ENCODE measurements around the gene TEN1.
A peak's percentile ranks its signal among the peaks of the same experiment; 100 is the strongest.

The TEN1 gene

DNA sequence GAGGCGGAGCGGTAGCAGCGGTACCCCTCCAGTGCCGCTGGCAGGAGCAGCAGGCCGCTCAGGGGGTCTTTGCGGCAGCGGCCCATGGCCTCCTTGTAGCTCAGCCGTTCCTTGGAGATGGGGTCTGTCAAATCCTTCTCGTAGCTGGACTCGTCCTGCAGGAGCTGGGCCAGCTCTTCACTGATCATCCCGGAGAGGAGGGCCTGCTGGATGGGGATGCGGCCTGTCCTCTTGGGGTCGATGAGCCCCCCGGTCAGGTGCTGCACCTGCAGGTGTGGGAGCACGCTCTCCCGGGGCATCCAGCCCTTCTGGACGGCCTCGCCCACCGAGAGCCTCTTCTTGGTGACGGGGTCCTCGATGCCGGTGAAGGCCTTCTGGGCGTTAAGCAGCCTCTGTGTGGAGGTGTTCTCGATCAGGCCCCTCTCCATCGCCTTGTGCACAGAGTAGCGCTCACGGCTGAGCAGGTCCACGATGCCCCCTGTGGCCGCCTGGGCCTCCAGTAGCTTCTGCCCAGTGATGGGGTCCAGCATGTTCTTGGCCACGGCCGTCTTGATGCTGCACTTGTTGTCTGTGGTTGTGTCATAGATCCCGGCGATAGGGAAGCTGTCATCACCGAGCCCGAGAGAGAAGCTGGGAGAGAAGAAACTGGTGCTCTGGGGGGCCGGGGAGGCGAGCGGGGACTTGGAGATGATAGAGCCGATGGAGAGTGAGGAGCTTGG, 28.2 kb downstream of the TEN1 start:
- no peaks in the 10 kb centered on the region for H3K9me3 Mint-ChIP-seq
- H3K4me1 Mint-ChIP-seq (ENCODE audit: low read depth): peaks cover 8% of the 10 kb centered on the region
- DNase-seq (ENCODE audit: low spot score): no peak
- no peak overlapping the region for H3K4me3 Mint-ChIP-seq
- no peak overlapping the region for H3K27ac Mint-ChIP-seq
- no peaks in the 10 kb centered on the region for H3K27me3 Mint-ChIP-seq (ENCODE audit: low read depth)
- H3K36me3 Mint-ChIP-seq (ENCODE audit: low read depth): peaks cover 11% of the 10 kb centered on the region

- no peak overlapping the region for H3K27ac Mint-ChIP-seq
- peaks cover 11% of the 10 kb centered on the region for H3K36me3 Mint-ChIP-seq (ENCODE audit: low read depth)
- H3K9me3 Mint-ChIP-seq: no peaks in the 10 kb centered on the region
- DNase-seq (ENCODE audit: low spot score): no peak
- H3K27me3 Mint-ChIP-seq (ENCODE audit: low read depth): no peaks in the 10 kb centered on the region
- H3K4me1 Mint-ChIP-seq (ENCODE audit: low read depth): peaks cover 8% of the 10 kb centered on the region
- no peak overlapping the region for H3K4me3 Mint-ChIP-seq
Measured at GRCh38 chr17:76007850-76008165, 28.8 kb downstream of the TEN1 start.

- H3K27ac Mint-ChIP-seq: no peak overlapping the region
- no peaks in the 10 kb centered on the region for H3K9me3 Mint-ChIP-seq
- peaks cover 8% of the 10 kb centered on the region for H3K4me1 Mint-ChIP-seq (ENCODE audit: low read depth)
- H3K27me3 Mint-ChIP-seq (ENCODE audit: low read depth): no peaks in the 10 kb centered on the region
- H3K36me3 Mint-ChIP-seq (ENCODE audit: low read depth): peaks cover 11% of the 10 kb centered on the region
- H3K4me3 Mint-ChIP-seq: no peak overlapping the region
- no peak for DNase-seq (ENCODE audit: low spot score)
Measured at GRCh38 chr17:76008208-76008607, 29.2 kb downstream of the TEN1 start.

- H3K36me3 Mint-ChIP-seq (ENCODE audit: low read depth): peaks cover 7% of the 10 kb centered on the region
- no peaks in the 10 kb centered on the region for H3K27me3 Mint-ChIP-seq (ENCODE audit: low read depth)
- no peak for DNase-seq (ENCODE audit: low spot score)
- peaks cover 8% of the 10 kb centered on the region for H3K4me1 Mint-ChIP-seq (ENCODE audit: low read depth)
- H3K27ac Mint-ChIP-seq: no peak overlapping the region
- H3K9me3 Mint-ChIP-seq: no peaks in the 10 kb centered on the region
- H3K4me3 Mint-ChIP-seq: no peak overlapping the region
Measured at GRCh38 chr17:76008630-76009425, 29.8 kb downstream of the TEN1 start.

GRCh38 chr17:76009447-76009846, 30.4 kb downstream of the TEN1 start:
- DNase-seq (ENCODE audit: low spot score): no peak
- no peaks in the 10 kb centered on the region for H3K27me3 Mint-ChIP-seq (ENCODE audit: low read depth)
- peaks cover 7% of the 10 kb centered on the region for H3K36me3 Mint-ChIP-seq (ENCODE audit: low read depth)
- no peak overlapping the region for H3K27ac Mint-ChIP-seq
- H3K9me3 Mint-ChIP-seq: no peaks in the 10 kb centered on the region
- no peak overlapping the region for H3K4me3 Mint-ChIP-seq
- peaks cover 13% of the 10 kb centered on the region for H3K4me1 Mint-ChIP-seq (ENCODE audit: low read depth)

- Mint-ChIP-seq H3K27ac (no peak overlapping the region), H3K4me3 (no peak overlapping the region), H3K9me3 (no peaks in the 10 kb centered on the region), H3K4me1 (ENCODE audit: low read depth) (peaks cover 13% of the 10 kb centered on the region), H3K36me3 (ENCODE audit: low read depth) (peaks cover 7% of the 10 kb centered on the region), H3K27me3 (ENCODE audit: low read depth) (no peaks in the 10 kb centered on the region)
- no peak for DNase-seq (ENCODE audit: low spot score)
Measured at GRCh38 chr17:76009969-76010661, 31.1 kb downstream of the TEN1 start.

DNA sequence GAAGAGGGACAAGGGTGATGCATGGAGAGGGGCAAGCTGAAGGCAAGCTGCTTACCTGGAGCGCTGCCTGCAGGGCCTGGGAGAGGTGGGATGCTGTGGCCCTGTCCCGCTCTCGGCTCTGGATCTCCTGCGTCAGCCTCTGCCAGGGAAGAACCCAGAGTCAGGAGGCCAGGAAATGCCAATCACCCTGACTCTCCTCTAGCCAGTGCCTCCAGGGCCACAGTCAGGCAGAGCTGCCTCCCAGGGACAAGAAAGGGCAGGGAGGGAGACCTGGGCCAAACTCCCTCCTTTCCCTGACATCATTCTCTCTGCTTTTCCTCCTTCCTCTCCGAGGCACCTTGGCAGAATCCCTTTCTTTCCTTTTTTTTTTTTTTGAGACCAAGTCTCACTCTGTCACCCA, 32.9 kb downstream of the TEN1 start:
- no peak overlapping the region for H3K27ac Mint-ChIP-seq
- H3K27me3 Mint-ChIP-seq (ENCODE audit: low read depth): no peaks in the 10 kb centered on the region
- DNase-seq (ENCODE audit: low spot score): no peak
- H3K4me3 Mint-ChIP-seq: no peak overlapping the region
- H3K36me3 Mint-ChIP-seq (ENCODE audit: low read depth): no peaks in the 10 kb centered on the region
- peaks cover 5% of the 10 kb centered on the region for H3K4me1 Mint-ChIP-seq (ENCODE audit: low read depth)
- H3K9me3 Mint-ChIP-seq: no peaks in the 10 kb centered on the region

DNA sequence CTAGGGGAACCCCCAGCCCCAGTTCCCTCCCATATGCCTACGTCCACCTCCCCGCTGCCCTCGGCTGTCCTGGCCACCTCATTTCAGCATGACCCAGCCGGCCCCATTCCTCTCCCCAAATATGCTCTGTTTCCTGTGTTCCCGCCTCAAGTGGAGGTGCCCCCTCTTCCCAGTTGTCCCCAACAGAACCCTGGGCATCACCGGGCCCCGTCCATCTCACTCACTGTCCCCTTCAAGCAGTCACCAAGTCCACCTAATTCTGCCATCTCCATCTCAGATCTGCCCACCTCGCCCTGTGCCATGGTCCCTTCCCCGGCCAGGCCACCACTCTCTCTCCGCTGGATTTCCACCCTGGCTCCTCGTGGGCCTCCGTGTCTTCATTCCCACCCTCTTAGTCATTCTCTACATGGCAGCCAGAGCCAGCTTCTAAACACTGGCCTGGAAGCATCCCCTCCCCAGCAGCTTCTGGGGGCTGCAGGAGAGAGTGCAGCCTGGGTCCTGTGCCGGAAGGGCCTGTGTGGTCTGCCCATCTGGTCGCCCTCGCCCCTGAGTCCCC, 34.4 kb downstream of the TEN1 start:
- Mint-ChIP-seq H3K27ac (no peak overlapping the region), H3K4me1 (ENCODE audit: low read depth) (peaks cover 5% of the 10 kb centered on the region)

GRCh38 chr17:76014100-76014924, 35.3 kb downstream of the TEN1 start:
- Mint-ChIP-seq H3K9me3 (no peaks in the 10 kb centered on the region), H3K4me1 (ENCODE audit: low read depth) (peaks cover 5% of the 10 kb centered on the region), H3K27me3 (ENCODE audit: low read depth) (no peaks in the 10 kb centered on the region), H3K27ac (no peak overlapping the region), H3K4me3 (no peak overlapping the region), H3K36me3 (ENCODE audit: low read depth) (no peaks in the 10 kb centered on the region)
- DNase-seq (ENCODE audit: low spot score): peak; percentile 69

More for the DNA sequence above, 34.4 kb downstream of the TEN1 start:
- DNase-seq (ENCODE audit: low spot score): no peak
- Mint-ChIP-seq H3K4me3 (no peak overlapping the region), H3K9me3 (no peaks in the 10 kb centered on the region), H3K36me3 (ENCODE audit: low read depth) (no peaks in the 10 kb centered on the region), H3K27me3 (ENCODE audit: low read depth) (no peaks in the 10 kb centered on the region)

DNA sequence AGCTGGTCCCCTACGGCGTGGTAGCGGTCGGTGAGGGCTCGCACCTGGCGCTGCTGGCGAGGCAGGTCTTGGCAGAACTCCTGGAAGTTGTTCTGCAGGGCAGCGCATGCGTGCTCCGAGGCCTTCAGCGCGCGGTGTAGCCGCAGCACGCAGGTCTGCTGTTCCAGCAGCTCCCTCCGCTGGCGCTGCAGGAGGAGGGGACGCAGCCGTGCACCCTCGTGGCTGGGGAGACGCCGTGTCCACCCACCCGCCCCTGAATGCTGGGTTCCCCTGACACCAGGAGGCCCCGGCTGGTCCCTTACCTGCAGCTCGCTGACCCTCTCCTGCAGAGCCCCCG, 35.9 kb downstream of the TEN1 start:
- Mint-ChIP-seq H3K27ac (no peak overlapping the region), H3K27me3 (ENCODE audit: low read depth) (no peaks in the 10 kb centered on the region), H3K9me3 (no peaks in the 10 kb centered on the region), H3K4me3 (no peak overlapping the region), H3K36me3 (ENCODE audit: low read depth) (no peaks in the 10 kb centered on the region), H3K4me1 (ENCODE audit: low read depth) (peaks cover 5% of the 10 kb centered on the region)
- DNase-seq (ENCODE audit: low spot score): no peak

DNA sequence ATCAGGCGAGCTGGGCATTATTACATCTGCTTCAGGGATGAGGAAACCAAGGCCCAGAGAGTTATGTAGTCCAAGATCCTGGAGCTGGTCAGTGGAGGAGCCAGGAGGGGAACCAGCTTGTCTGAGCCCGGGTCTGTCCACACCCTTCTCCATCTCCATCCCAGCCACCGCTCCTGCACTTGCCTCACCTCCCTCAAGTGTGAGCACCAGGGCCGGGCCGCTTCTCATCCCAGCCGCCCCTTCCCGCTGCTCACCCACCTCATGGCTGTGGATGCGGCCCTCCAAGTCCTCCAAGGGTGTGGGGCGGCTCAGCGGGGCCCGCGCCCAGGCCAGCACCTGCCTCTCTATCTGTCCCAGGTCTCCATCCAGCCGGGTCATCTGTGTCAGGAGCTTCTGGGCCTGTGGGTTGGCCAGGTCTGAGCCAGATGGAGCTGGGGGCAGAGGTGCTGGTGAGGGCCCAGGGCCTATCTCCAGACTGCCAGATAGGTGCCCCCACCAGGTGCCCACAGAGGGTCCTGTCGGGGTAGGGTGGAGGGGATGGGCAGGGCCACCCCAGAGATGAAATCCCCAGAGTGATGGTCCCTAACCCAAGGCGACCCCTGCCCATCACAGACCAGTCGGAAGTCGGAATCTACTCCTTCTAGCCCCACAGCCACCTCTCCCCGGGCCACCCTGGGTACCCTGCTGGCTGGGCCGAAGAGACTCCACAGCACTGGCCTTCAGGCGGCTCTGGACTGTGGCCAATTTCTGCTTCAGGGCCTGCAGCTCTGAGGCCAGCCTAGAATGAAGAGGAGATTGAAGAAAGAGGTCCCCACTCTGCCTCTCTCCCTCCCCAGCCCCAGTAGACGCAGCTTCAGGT, 38.7 kb downstream of the TEN1 start:
- H3K36me3 Mint-ChIP-seq (ENCODE audit: low read depth): no peaks in the 10 kb centered on the region
- H3K9me3 Mint-ChIP-seq: no peaks in the 10 kb centered on the region
- peaks cover 5% of the 10 kb centered on the region for H3K4me1 Mint-ChIP-seq (ENCODE audit: low read depth)
- DNase-seq (ENCODE audit: low spot score): no peak
- no peak overlapping the region for H3K27ac Mint-ChIP-seq
- H3K27me3 Mint-ChIP-seq (ENCODE audit: low read depth): no peaks in the 10 kb centered on the region
- no peak overlapping the region for H3K4me3 Mint-ChIP-seq

GRCh38 chr17:76018340-76018680, 39.3 kb downstream of the TEN1 start:
- Mint-ChIP-seq H3K4me3 (no peak overlapping the region), H3K9me3 (no peaks in the 10 kb centered on the region), H3K36me3 (ENCODE audit: low read depth) (no peaks in the 10 kb centered on the region), H3K27me3 (ENCODE audit: low read depth) (no peaks in the 10 kb centered on the region), H3K27ac (no peak overlapping the region), H3K4me1 (ENCODE audit: low read depth) (peaks cover 5% of the 10 kb centered on the region)
- no peak for DNase-seq (ENCODE audit: low spot score)

- Mint-ChIP-seq H3K9me3 (no peaks in the 10 kb centered on the region), H3K36me3 (ENCODE audit: low read depth) (no peaks in the 10 kb centered on the region), H3K4me3 (no peak overlapping the region), H3K27ac (no peak overlapping the region), H3K27me3 (ENCODE audit: low read depth) (no peaks in the 10 kb centered on the region), H3K4me1 (ENCODE audit: low read depth) (peaks cover 5% of the 10 kb centered on the region)
- DNase-seq (ENCODE audit: low spot score): no peak
Measured at GRCh38 chr17:76018801-76019200, 39.8 kb downstream of the TEN1 start.

All from T-helper 2 cell treated with Interferon-gamma antibody and Interleukin-4, amounts not matched to agents 5 μg/mL and 100 μg/mL, for 36 hours (primary cell).